H1 (cell line): ENCODE data around the gene MAGEB3. TPM values are rescaled to one million over a fixed set of nuclear protein-coding genes. Genes with fewer than 3 reads are reported as not detected.

ENCODE experiments used
- EGR1 ChIP-seq: IDR thresholded peaks from 2 replicates; pipeline ENCODE4 v1.6.1; 2011; ENCODE audit warnings: low read depth, low read length, borderline replicate concordance
- GABPA ChIP-seq: IDR thresholded peaks from 2 replicates; pipeline ENCODE4 v1.6.1; 2011; ENCODE audit warnings: mild to moderate bottlenecking, low read length, moderate library complexity, borderline replicate concordance; ENCODE audit not compliant: insufficient read depth
- polyA plus RNA-seq, 7 experiments: library from polyadenylated mRNA; depleted of rRNA in 3 of 7; stranded (reverse) in 5 of 7; unstranded in 2 of 7; fragments of >200 nt in 5 of 7; fragments of 200-250 nt in 2 of 7; gene quantifications; 1 replicate in 5 of 7; 2 replicates in 1 of 7; 4 replicates in 1 of 7; pipeline versions ENCODE4 v1.2.1 to v1.2.3, GENCODE V29; 2011 to 2013; ENCODE audit warnings: missing spikeins in 2 of 7, mixed read lengths in 2 of 7
- total RNA-seq: library from RNA; stranded (reverse); fragmentation: NEBNext Ultra II Directional; extraction: Animal tissue kit (Norgen Biotek cat#: 25700); gene quantifications from 2 replicates; pipeline ENCODE4 v1.2.1, GENCODE V29; 2021

Gene MAGEB3
- total and polyA plus RNA-seq, 2 of the 8 experiments (the other 6 are each of a cell fraction or from before 2014, with no cell fraction given) = not detected

DNA sequence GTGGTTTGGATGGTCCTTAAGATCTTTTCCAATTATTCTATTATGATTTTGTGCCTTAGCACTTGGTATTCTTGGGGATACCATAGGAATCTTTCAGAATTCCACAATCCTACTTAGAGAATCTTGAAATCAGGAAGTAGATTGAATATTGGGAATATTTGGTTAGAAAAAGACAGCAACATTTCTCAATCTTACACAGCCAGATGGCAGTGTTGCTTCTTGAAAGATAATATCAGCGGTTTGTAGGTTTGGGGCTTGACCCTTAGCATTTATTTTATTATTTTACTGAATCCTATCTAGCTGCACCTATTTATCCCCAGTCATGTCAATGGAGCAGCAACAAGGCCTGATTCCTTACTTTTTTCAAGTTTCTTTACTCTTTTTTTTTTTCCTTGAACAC lies 45.0 kb downstream of the MAGEB3 start (continued):
- no peak for TF ChIP-seq GABPA
- no peak for TF ChIP-seq EGR1
